HEK293 (cell line): ENCODE data around the gene DLGAP4.

Experiments used
- CTCF ChIA-PET: fragments of 350-600 bp; formaldehyde crosslinking; extraction: SDS; loops from one replicate; lab custom pipeline; 2021; ENCODE audit warnings: antibody characterized with exemption; lab: Yijun Ruan, JAX
- POLR2A ChIA-PET: fragments of 300-600 bp; formaldehyde crosslinking; extraction: SDS; loops from one replicate; lab custom pipeline; 2020; ENCODE audit warnings: antibody characterized with exemption, inconsistent platforms; lab: Yijun Ruan, JAX
- H3K27ac ChIP-seq: fragments of 200-500 bp; sonication (Bioruptor generic); 2 replicates; pipeline ENCODE4 v1.5.1; 2014; ENCODE audit warnings: low read depth, low read length, control low read depth, inconsistent platforms; ENCODE audit errors: extremely low read depth
- H3K36me3 ChIP-seq, 2 experiments: fragments of 200-500 bp in 1 of 2; sonication (Bioruptor generic) in 1 of 2; 1 replicate in 1 of 2; 2 replicates in 1 of 2; pipeline ENCODE4 v1.5.1; 2014 to 2017; ENCODE audit warnings: inconsistent platforms in 2 of 2, low read length in 2 of 2; ENCODE audit not compliant: control insufficient read depth in 2 of 2, insufficient read depth in 1 of 2
- H3K4me1 ChIP-seq: fragments of 200-500 bp; sonication (Bioruptor generic); 2 replicates; pipeline ENCODE4 v1.5.1; 2014; ENCODE audit warnings: mild to moderate bottlenecking, low read length, inconsistent platforms; ENCODE audit not compliant: control insufficient read depth, insufficient read depth
- H3K4me3 ChIP-seq: 2 replicates; pipeline ENCODE4 v1.5.1; 2011; ENCODE audit warnings: low read depth, mild to moderate bottlenecking, control low read depth, low read length, moderate library complexity
- H3K9me3 ChIP-seq: fragments of 200-500 bp; sonication (Bioruptor generic); 2 replicates; pipeline ENCODE4 v1.5.1; 2014; ENCODE audit warnings: low read depth, low read length, inconsistent platforms; ENCODE audit not compliant: control insufficient read depth, insufficient read depth
- EGR2 ChIP-seq: fragments of 450-650 bp; formaldehyde crosslinking; IDR thresholded peaks from 2 replicates; pipeline ENCODE4 v1.5.1; 2016; ENCODE audit warnings: low read depth, missing biosample characterization, missing genetic modification characterization
- MYNN ChIP-seq: fragments of 450-650 bp; formaldehyde crosslinking; IDR thresholded peaks from 2 replicates; pipeline ENCODE4 v1.5.1; 2016; ENCODE audit warnings: missing biosample characterization, missing genetic modification characterization, borderline replicate concordance
- ZFHX2 ChIP-seq: fragments of 450-650 bp; formaldehyde crosslinking; conservative IDR thresholded peaks from 2 replicates; pipeline ENCODE4 v1.5.1; 2016; ENCODE audit warnings: missing biosample characterization, missing genetic modification characterization
- ZFP37 ChIP-seq: fragments of 450-650 bp; formaldehyde crosslinking; IDR thresholded peaks from 2 replicates; pipeline ENCODE4 v1.5.1; 2016; ENCODE audit warnings: missing biosample characterization, missing genetic modification characterization
- ZNF133 ChIP-seq: fragments of 450-650 bp; formaldehyde crosslinking; IDR thresholded peaks from 2 replicates; pipeline ENCODE4 v1.5.1; 2016; ENCODE audit warnings: missing biosample characterization, missing genetic modification characterization
- ZNF140 ChIP-seq: fragments of 450-650 bp; formaldehyde crosslinking; IDR thresholded peaks from 2 replicates; pipeline ENCODE4 v1.5.1; 2016; ENCODE audit warnings: missing biosample characterization, missing genetic modification characterization
- ZNF174 ChIP-seq: fragments of 450-650 bp; formaldehyde crosslinking; IDR thresholded peaks from 2 replicates; pipeline ENCODE4 v1.5.0; 2017; ENCODE audit warnings: missing biosample characterization, mild to moderate bottlenecking, missing genetic modification characterization
- ZNF214 ChIP-seq: fragments of 450-650 bp; formaldehyde crosslinking; IDR thresholded peaks from 2 replicates; pipeline ENCODE4 v1.5.1; 2017; ENCODE audit warnings: missing biosample characterization, mild to moderate bottlenecking, missing genetic modification characterization, borderline replicate concordance
- ZNF292 ChIP-seq: fragments of 450-650 bp; formaldehyde crosslinking; IDR thresholded peaks from 2 replicates; pipeline ENCODE4 v1.5.1; 2016; ENCODE audit warnings: low read depth, missing biosample characterization, missing genetic modification characterization, borderline replicate concordance
- ZNF302 ChIP-seq: fragments of 450-650 bp; formaldehyde crosslinking; IDR thresholded peaks from 2 replicates; pipeline ENCODE4 v1.5.1; 2016; ENCODE audit warnings: missing biosample characterization, missing genetic modification characterization, low read depth
- ZNF341 ChIP-seq: fragments of 450-650 bp; formaldehyde crosslinking; IDR thresholded peaks from 2 replicates; pipeline ENCODE4; 2016; ENCODE audit warnings: low read depth, missing biosample characterization, missing genetic modification characterization
- ZNF366 ChIP-seq: fragments of 450-650 bp; formaldehyde crosslinking; conservative IDR thresholded peaks from 2 replicates; pipeline ENCODE4 v1.5.1; 2016; ENCODE audit warnings: missing biosample characterization, missing genetic modification characterization
- ZNF423 ChIP-seq: fragments of 450-650 bp; formaldehyde crosslinking; IDR thresholded peaks from 2 replicates; pipeline ENCODE4 v1.5.1; 2016; ENCODE audit warnings: missing biosample characterization, missing genetic modification characterization
- ZNF624 ChIP-seq: fragments of 450-650 bp; formaldehyde crosslinking; IDR thresholded peaks from 2 replicates; pipeline ENCODE4 v1.5.1; 2017; ENCODE audit warnings: missing biosample characterization, missing genetic modification characterization
- ZNF639 ChIP-seq: fragments of 450-650 bp; formaldehyde crosslinking; IDR thresholded peaks from 2 replicates; pipeline ENCODE4 v1.5.1; 2016; ENCODE audit warnings: missing biosample characterization, missing genetic modification characterization
- ZNF76 ChIP-seq: fragments of 450-650 bp; formaldehyde crosslinking; IDR thresholded peaks from 2 replicates; pipeline ENCODE4; 2016; ENCODE audit warnings: low read depth, missing biosample characterization, missing genetic modification characterization, borderline replicate concordance
- ZNF768 ChIP-seq: fragments of 450-650 bp; formaldehyde crosslinking; IDR thresholded peaks from 2 replicates; pipeline ENCODE4 v1.5.1; 2018; ENCODE audit warnings: missing biosample characterization, mild to moderate bottlenecking, missing genetic modification characterization
- TF ChIP-seq, protein P1 (sequence below): fragments of 450-650 bp; formaldehyde crosslinking; IDR thresholded peaks from 2 replicates; pipeline ENCODE4 v1.5.1; 2016; ENCODE audit warnings: missing biosample characterization, missing genetic modification characterization
- TF ChIP-seq, protein P2 (sequence below): fragments of 450-650 bp; formaldehyde crosslinking; IDR thresholded peaks from 2 replicates; pipeline ENCODE4 v1.5.1; 2016; ENCODE audit warnings: missing biosample characterization, missing genetic modification characterization
- TF ChIP-seq, protein P3 (sequence below): fragments of 450-650 bp; formaldehyde crosslinking; IDR thresholded peaks from 2 replicates; pipeline ENCODE4 v1.5.1; 2016; ENCODE audit warnings: missing biosample characterization, missing genetic modification characterization

DLGAP4 gene

GRCh38 chr20:36264426-36265246, 41.5 kb upstream of the DLGAP4 start:
- CTCF ChIA-PET: interaction anchor here (1.1 kb wide), 1 partner anchor 175 kb away, joined by 5 read pairs; no protein-coding TSS in a partner anchor

DNA sequence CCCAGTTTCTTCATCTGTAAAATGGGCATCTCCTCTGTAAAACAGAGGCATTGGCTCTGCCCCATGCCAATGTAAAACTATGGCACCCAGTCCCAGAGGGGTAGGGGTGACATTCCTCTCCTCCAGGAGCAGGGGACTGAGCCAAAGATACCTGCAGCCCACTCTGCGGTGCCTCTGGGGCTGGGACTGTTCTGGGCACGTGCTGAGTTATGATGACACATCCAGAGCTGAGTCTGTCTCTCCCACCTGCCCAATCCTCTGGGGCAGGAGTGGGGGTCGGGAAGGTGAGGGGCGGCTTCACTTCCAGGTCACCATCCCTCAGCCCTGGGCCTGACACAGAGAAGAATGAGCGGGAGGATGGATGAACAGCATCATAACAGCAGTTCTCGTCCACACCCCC, 40.0 kb upstream of the DLGAP4 start:
- no peaks in the 10 kb centered on the region for H3K36me3 ChIP-seq
- no peak for TF ChIP-seq ZNF214 (tag by site-specific recombination)
- no peak for TF ChIP-seq ZNF140 (tag by site-specific recombination)
- TF ChIP-seq ZFP37: no peak
- no peak overlapping the region for H3K27ac ChIP-seq
- H3K4me1 ChIP-seq: no peaks in the 10 kb centered on the region
- H3K9me3 ChIP-seq: no peaks in the 10 kb centered on the region
- CTCF ChIA-PET: no interaction called here
- POLR2A ChIA-PET: no interaction called here
- no peak overlapping the region for H3K4me3 ChIP-seq

More at GRCh38 chr20:36264426-36265246, 41.5 kb upstream of the DLGAP4 start:
- Histone ChIP-seq H3K36me3 (no peaks in the 10 kb centered on the region), H3K4me3 (no peak overlapping the region), H3K9me3 (no peaks in the 10 kb centered on the region), H3K4me1 (no peaks in the 10 kb centered on the region), H3K27ac (no peak overlapping the region)
- POLR2A ChIA-PET: no interaction called here
- TF ChIP-seq ZNF76: no peak
- no peak for TF ChIP-seq ZNF639
- no peak for TF ChIP-seq ZNF423 (tag by site-specific recombination)
- TF ChIP-seq ZNF341 (tag by site-specific recombination): no peak
- no peak for TF ChIP-seq ZNF302 (tag by site-specific recombination)
- no peak for TF ChIP-seq ZNF133
- TF ChIP-seq MYNN: no peak

DNA sequence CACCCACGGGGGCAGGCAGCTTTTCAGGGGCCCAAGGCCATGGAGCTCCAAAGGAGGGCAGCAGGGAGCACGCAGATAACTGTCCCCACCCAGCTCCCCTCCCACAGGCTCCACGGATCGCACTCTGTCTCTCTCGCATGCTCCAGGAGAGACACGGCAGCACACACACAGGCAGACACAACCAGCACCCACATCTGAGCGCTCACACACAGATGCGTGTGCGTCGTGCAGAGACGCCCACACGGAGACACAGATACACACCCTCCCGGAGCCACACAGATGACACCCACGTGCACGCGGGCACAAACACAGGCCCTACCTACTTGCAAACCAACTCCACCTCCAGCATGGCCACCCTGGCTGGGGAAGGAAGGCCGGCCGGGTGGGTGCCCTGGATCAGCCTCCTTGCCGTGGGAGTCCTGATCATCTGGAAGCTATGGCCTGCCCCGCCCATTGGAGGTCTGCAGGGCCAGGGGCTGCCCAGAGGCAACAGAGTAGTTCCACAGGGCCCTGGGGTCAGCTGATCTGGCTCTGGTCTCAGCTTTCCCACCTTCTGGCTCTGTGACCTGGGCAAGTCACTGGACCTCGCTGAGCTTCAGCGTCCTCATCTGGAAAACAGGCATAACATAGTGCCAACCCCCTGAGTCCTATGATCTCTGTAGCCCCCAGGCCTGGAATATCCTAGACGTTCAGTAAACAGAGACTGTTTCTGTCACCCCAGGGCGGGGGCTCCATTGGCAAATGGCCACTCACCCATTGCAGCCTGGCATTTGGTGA, 38.3 kb upstream of the DLGAP4 start:
- H3K4me3 ChIP-seq: no peak overlapping the region
- H3K4me1 ChIP-seq: no peaks in the 10 kb centered on the region
- H3K36me3 ChIP-seq: no peaks in the 10 kb centered on the region
- POLR2A ChIA-PET: no interaction called here
- no peak overlapping the region for H3K27ac ChIP-seq
- CTCF ChIA-PET: interaction anchor here (0.6 to 1.7 kb wide), 5 partner anchors 11 to 313 kb away, joined by 3 to 5 read pairs (median 3); no protein-coding TSS in a partner anchor
- H3K9me3 ChIP-seq: no peaks in the 10 kb centered on the region
- TF ChIP-seq ZNF639 (no peak), ZNF174 (tag by site-specific recombination) (no peak), MYNN (no peak), ZNF366 (no peak), ZNF292 (tag by site-specific recombination) (no peak), ZFHX2 (tag by site-specific recombination) (peak; percentile 97), ZNF214 (tag by site-specific recombination) (no peak), ZNF768 (tag by site-specific recombination) (no peak), ZNF624 (tag by site-specific recombination) (no peak), EGR2 (peak; percentile 97)
- TF ChIP-seq, protein P1, sequence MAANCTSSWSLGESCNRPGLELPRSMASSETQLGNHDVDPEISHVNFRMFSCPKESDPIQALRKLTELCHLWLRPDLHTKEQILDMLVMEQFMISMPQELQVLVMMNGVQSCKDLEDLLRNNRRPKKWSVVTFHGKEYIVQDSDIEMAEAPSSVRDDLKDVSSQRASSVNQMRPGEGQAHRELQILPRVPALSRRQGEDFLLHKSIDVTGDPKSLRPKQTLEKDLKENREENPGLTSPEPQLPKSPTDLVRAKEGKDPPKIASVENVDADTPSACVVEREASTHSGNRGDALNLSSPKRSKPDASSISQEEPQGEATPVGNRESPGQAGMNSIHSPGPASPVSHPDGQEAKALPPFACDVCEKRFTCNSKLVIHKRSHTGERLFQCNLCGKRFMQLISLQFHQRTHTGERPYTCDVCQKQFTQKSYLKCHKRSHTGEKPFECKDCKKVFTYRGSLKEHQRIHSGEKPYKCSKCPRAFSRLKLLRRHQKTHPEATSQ: no peak
- TF ChIP-seq, protein P2, sequence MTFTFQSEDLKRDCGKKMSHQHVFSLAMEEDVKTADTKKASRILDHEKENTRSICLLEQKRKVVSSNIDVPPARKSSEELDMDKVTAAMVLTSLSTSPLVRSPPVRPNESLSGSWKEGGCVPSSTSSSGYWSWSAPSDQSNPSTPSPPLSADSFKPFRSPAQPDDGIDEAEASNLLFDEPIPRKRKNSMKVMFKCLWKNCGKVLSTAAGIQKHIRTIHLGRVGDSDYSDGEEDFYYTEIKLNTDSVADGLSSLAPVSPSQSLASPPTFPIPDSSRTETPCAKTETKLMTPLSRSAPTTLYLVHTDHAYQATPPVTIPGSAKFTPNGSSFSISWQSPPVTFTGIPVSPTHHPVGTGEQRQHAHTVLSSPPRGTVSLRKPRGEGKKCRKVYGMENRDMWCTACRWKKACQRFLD (tag by site-specific recombination): no peak
- TF ChIP-seq, protein P3, sequence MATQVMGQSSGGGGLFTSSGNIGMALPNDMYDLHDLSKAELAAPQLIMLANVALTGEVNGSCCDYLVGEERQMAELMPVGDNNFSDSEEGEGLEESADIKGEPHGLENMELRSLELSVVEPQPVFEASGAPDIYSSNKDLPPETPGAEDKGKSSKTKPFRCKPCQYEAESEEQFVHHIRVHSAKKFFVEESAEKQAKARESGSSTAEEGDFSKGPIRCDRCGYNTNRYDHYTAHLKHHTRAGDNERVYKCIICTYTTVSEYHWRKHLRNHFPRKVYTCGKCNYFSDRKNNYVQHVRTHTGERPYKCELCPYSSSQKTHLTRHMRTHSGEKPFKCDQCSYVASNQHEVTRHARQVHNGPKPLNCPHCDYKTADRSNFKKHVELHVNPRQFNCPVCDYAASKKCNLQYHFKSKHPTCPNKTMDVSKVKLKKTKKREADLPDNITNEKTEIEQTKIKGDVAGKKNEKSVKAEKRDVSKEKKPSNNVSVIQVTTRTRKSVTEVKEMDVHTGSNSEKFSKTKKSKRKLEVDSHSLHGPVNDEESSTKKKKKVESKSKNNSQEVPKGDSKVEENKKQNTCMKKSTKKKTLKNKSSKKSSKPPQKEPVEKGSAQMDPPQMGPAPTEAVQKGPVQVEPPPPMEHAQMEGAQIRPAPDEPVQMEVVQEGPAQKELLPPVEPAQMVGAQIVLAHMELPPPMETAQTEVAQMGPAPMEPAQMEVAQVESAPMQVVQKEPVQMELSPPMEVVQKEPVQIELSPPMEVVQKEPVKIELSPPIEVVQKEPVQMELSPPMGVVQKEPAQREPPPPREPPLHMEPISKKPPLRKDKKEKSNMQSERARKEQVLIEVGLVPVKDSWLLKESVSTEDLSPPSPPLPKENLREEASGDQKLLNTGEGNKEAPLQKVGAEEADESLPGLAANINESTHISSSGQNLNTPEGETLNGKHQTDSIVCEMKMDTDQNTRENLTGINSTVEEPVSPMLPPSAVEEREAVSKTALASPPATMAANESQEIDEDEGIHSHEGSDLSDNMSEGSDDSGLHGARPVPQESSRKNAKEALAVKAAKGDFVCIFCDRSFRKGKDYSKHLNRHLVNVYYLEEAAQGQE (tag by site-specific recombination): no peak
